ENCODE data around the gene IPPK.

IPPK gene

GRCh38 chr9:92642041-92642451 is 27.9 kb downstream of the IPPK start:
- DNase-seq, result no peak
- TF ChIP-seq, protein P1, sequence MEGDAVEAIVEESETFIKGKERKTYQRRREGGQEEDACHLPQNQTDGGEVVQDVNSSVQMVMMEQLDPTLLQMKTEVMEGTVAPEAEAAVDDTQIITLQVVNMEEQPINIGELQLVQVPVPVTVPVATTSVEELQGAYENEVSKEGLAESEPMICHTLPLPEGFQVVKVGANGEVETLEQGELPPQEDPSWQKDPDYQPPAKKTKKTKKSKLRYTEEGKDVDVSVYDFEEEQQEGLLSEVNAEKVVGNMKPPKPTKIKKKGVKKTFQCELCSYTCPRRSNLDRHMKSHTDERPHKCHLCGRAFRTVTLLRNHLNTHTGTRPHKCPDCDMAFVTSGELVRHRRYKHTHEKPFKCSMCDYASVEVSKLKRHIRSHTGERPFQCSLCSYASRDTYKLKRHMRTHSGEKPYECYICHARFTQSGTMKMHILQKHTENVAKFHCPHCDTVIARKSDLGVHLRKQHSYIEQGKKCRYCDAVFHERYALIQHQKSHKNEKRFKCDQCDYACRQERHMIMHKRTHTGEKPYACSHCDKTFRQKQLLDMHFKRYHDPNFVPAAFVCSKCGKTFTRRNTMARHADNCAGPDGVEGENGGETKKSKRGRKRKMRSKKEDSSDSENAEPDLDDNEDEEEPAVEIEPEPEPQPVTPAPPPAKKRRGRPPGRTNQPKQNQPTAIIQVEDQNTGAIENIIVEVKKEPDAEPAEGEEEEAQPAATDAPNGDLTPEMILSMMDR (IDR thresholded peaks at IDR 0.05), result no peak
- Mint-ChIP-seq H3K4me1 (no peaks in the 10 kb centered on the region), H3K27ac (peak overlapping the region; percentile 83), H3K36me3 (ENCODE audit: low read depth) (peaks cover 42% of the 10 kb centered on the region), H3K27me3 (ENCODE audit: low read depth, poor library complexity) (no peaks in the 10 kb centered on the region), H3K9me3 (no peaks in the 10 kb centered on the region), H3K4me3 (no peak overlapping the region)

GRCh38 chr9:92641092-92641809 is 28.7 kb downstream of the IPPK start:
- Mint-ChIP-seq H3K4me1 (no peaks in the 10 kb centered on the region), H3K9me3 (no peaks in the 10 kb centered on the region), H3K27ac (peak overlapping the region; percentile 83), H3K4me3 (no peak overlapping the region), H3K27me3 (ENCODE audit: low read depth, poor library complexity) (no peaks in the 10 kb centered on the region), H3K36me3 (ENCODE audit: low read depth) (peaks cover 34% of the 10 kb centered on the region)
- no peak for DNase-seq
- TF ChIP-seq, protein P1 (IDR thresholded peaks at IDR 0.05), result no peak

DNA sequence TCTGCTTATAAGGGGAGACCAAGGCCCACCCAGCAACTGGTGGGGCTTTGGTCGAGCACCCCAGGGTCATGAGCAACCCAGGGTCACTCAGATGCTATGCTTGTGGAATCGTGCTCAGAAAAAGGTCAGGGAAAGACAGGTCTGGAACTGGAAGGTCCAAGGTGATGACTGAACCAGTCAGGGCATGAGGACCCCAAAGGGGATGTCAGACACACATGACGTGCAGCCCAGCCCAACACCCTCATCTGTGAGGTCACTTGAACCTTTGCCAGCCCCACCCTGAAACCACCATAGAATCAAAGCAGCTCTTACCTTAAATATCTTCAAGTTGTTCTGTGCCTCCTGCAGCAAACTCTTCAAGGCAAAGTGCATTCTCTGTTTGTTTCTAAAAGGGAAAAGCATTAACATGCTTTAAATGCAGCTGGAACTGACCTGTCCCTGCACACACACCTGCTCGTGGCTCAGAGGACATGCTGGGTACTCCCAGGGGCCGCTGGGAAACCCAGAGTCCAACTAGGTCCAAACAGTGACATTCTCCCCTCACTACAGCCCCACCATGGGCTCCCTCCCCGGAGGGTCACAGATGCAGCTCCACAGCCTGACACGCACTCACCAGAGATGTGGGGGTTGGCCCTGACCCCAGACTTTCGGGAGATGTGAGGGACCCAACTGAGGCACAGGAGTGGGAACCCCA is 29.4 kb downstream of the IPPK start:
- Mint-ChIP-seq H3K36me3 (ENCODE audit: low read depth) (peaks cover 27% of the 10 kb centered on the region), H3K27ac (no peak overlapping the region), H3K27me3 (ENCODE audit: low read depth, poor library complexity) (no peaks in the 10 kb centered on the region), H3K4me3 (no peak overlapping the region), H3K9me3 (no peaks in the 10 kb centered on the region), H3K4me1 (no peaks in the 10 kb centered on the region)
- TF ChIP-seq, protein P1 (IDR thresholded peaks at IDR 0.05), result no peak
- no peak for DNase-seq

DNA sequence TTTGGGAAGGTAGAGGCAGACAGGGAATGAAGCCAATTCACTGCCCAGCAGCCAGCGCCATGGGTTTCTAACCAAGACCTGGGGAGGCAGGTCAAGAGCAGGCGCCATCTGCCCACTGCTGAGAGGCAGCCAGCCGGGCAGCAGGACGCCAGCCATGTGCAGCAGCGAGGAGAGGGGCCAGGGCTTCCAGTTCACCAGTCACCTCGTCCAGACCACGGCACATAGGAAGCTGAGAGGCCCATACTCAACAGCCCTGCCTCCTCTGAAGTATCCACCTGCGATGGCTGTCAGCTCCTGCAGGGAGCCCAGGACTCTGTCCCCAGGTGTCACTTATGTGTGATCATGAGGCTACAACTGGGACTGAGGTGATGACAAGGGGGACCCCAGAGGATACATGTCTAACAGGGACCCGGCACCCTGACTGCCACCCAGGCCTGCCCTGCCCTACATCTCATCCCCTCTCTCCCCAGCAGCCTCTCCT is 30.1 kb downstream of the IPPK start:
- peaks cover 20% of the 10 kb centered on the region for H3K36me3 Mint-ChIP-seq (ENCODE audit: low read depth)
- H3K27me3 Mint-ChIP-seq (ENCODE audit: low read depth, poor library complexity), result no peaks in the 10 kb centered on the region
- no peak overlapping the region for H3K27ac Mint-ChIP-seq
- H3K4me3 Mint-ChIP-seq, result no peak overlapping the region
- TF ChIP-seq, protein P1 (IDR thresholded peaks at IDR 0.05), result no peak
- H3K4me1 Mint-ChIP-seq, result no peaks in the 10 kb centered on the region
- DNase-seq, result no peak
- H3K9me3 Mint-ChIP-seq, result no peaks in the 10 kb centered on the region

GRCh38 chr9:92639124-92639523 is 30.8 kb downstream of the IPPK start:
- no peak for DNase-seq
- no peak overlapping the region for H3K4me3 Mint-ChIP-seq
- TF ChIP-seq, protein P1 (IDR thresholded peaks at IDR 0.05), result no peak
- no peaks in the 10 kb centered on the region for H3K27me3 Mint-ChIP-seq (ENCODE audit: low read depth, poor library complexity)
- H3K4me1 Mint-ChIP-seq, result peaks cover 4% of the 10 kb centered on the region
- peaks cover 18% of the 10 kb centered on the region for H3K36me3 Mint-ChIP-seq (ENCODE audit: low read depth)
- H3K27ac Mint-ChIP-seq, result no peak overlapping the region
- H3K9me3 Mint-ChIP-seq, result no peaks in the 10 kb centered on the region
